ENCODE measurements around the gene ADAMTS13. TPM values are rescaled to one million over a fixed set of nuclear protein-coding genes. Genes with fewer than 3 reads are reported as not detected.

ADAMTS13 gene
- polyA plus RNA-seq, 12 donors, result 4.2 to 8.4 (median 5.5) TPM; not detected in 1

DNA sequence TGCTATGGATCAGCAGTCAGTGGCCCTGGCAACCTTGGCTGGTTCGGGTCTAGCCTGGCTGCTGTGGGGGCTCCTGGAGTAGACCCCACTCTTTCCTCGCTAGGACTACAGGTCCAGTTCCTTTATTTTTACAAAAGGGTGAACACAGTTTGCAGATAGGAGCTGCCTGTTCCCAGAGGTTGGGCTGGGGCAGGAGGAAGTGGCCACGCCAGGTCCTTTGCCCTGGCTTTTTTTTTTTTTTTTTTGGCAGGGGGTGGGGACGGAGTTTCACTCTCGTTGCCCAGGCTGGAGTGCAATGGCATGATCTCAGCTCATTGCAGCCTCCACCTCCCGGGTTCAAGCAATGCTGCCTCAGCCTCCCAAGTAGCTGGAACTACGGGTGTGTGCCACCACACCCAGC is 48.8 kb downstream of the ADAMTS13 start:
- no peak for DNase-seq

DNA sequence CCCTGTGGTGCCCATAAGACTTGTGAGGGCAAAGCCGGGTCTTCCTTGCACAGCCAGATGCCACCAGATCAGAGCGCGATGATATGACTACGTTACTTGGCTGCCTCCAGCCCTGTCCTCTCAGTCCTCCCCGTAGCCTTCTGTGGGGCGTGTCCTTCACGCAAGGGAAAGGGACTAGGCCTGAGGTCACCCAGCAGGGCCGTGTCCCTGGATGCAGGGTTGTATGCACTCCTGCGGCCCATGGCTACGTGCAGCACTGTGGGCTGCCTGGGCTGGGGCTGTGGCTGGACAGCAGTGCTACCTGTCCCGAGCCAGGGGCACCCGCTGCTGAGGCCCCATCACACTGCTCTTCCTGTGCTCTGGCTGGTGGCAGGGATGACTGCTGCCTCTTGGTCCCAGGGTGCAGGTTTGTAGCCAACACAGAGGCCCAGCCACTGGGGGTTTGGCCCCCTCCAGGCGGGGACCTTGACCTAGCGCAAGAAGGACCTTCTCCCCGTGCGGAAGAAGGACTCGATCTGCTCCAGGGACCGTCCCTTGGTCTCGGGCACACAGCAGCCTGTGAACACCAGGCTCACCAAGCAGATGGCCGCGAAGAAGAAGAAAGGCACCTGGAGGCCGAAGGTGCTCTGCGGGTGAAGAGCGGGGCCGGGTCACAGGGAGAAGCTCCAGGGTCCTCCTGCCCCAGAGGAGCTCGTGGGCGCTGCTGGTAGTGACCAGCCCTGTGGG is 49.5 kb downstream of the ADAMTS13 start:
- no peak for DNase-seq

DNA sequence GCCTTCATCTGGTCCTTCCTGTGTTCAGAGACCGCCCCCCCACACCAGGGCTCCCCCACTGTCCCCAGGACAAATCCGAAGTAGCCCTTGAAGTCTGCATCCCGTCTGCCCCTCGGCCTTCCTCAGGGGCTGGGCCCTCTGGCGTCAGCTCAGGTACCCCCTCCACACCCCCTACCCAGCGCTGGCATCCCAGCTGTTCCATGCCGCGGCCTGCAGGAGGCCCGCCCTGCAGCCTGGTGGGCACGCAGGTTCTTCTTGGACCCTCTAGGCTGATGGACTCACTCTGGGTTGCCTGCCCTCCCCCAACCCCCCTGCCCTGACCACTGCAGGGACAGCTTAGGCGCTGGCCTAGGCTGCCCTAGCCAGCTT is 50.1 kb downstream of the ADAMTS13 start:
- no peak for DNase-seq

DNA sequence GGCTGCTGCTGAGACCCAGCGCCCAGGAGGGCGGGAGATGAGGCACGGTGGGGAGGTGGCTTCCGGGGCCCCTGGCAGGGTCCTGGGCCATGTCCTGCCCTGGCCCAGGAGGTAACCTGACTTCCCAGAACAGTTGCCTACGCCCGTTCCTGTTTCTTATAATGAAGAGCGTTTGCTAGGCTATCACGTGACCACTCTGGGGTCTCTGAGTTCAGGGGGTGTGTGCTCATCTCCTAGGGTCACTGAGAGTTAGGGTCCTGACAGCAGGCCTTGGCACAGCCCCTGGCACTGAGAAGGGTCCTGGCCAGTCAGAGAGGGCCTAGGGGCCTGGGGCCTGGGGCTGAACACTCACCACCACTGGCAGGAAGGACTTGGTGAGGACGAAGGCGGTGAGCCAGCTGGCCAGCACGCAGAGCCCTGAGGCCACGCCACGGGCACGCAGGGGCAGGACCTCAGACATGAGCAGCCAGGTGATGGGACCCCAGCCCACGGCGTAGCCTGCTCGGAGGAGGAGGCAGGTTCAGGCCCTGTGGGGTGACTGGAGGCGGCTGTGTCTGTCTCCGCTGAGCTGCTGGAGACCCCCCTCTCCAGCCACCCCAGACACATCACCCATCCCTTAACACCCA is 50.7 kb downstream of the ADAMTS13 start:
- no peak for DNase-seq

DNA sequence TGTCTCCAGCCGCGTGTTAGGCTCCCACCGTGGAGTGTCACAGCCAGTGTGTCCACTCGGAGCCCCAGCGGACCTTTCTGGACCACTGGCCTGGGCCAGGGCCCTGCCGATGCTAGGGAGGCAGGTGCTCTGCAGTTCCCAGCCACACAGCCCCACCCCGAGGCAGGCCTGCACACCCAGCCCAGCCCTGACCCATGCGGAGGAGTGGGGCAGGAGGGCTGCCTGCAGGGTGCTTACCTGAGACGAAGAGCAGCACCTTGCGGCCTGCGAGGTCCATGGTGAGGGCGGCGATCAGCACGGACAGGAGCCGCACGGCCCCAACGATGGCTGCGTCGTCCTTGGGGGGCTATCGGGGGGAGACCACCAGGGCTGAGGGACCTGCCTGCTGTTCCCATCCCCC is 51.6 kb downstream of the ADAMTS13 start:
- no peak for DNase-seq

DNA sequence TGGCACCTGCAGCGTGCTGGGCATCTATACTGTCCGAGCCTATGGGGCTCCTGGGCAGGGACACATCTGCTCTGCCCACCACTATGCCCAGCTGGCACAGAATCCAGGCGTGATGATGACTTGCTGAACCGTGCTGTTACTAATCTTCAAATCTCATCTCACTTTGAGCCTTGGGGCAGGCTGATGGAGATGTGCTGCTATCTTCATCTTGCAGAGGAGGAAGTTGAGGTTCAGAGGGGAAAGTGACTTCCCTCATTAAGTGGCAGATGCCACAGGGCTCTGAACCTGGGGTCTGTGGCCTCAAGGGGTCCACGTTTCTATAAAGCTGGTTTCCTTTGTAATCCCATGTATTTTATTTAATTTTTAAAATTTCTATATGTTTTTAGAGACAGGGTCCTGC is 52.0 kb downstream of the ADAMTS13 start:
- no peak for DNase-seq

DNA sequence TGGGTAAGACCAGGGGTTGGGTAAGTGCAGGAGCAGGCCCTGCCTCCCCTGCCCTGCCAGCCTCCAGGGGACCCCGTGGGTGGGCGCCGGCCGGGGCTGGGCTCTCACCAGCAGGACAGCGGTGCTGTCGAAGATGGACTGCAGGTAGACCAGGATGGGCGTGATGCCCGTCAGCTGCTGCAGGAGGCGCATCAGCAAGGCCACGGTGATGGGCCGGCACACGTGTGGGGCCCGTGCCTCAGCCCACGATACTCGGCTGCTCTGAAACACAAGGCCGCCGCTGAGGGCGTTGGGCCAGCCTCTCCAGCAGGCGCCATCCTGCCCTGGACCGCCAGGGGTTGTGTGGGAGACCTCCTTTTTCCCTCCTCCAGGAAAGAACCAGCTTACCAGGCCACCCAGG is 52.7 kb downstream of the ADAMTS13 start:
- DNase-seq, result no peak

DNA sequence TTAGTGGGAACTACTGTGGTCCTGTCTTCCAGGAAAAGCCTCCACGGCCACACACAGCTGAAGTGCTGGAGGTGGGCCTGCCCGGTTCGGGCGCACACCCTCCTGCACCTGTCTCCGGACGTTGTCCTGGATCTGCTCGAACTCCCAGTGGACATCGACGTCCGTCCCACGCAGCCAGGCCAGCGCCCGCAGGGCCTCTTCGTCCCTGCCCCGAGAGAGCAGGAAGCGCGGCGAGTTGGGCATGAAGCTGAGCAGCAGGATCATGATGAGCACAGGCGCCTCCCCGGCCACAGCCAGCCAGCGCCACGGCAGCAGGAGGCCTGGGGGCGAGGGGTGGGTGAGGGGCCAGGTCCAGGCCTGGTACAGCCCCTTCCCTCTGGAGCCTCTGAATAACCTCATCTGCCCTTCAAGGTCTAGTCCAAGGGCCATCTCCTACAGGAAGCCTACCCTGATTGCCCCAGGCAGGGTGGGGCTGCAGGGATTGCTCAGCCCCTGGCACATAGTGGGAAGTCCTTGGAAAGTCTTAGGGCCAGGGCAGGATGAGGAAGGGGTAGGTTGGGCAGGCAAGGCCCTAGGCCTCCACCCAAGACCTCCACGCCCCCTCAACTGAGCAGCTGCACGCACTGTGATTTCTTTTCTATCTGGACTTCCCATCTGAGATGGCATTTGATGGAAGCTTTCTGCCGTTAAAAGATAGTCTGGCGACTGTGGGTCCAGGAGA is 53.3 kb downstream of the ADAMTS13 start:
- DNase-seq, result no peak

DNA sequence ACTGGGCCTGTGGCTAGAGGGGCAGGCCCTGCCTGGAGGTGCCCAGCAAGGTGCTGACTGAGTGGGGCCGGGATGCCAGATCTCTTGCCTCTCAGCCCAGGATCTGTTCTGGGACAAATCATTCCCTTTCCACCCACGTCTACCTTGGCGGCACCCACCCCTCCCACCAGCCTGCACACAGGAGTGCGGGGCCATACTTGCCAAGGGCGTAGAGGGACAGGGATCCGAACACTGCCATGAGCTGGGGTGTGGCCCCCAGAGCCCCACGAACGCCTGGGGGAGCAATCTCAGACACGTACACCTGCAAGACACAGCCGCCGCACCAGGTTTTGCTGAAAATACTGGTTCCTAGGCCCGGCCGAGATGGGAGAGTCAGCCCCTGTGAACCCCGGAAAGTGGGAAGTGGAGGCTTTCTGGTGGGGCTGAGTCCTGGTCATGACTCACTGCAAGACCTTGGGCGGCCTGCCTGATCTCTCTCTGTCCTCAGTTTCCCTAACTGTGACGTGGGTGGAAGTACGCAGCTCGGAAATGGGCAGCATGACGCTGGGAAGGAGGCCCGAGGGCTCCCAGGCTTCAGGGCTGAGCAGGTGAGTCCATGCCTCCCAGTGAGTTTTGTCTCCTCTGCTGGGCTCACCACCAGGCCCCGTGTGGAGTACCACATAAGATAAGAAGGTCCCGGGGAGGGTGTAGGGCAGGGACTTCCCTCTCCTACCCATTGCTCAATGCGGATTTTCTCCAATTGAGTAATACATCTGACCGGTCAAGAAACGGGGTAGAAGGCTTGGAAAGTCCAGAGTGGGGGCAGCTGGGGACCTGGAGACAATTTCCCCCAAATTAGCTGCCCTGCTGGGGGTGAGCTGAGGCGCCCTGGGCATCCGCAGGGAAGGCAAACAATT is 54.1 kb downstream of the ADAMTS13 start:
- DNase-seq, result no peak

DNA sequence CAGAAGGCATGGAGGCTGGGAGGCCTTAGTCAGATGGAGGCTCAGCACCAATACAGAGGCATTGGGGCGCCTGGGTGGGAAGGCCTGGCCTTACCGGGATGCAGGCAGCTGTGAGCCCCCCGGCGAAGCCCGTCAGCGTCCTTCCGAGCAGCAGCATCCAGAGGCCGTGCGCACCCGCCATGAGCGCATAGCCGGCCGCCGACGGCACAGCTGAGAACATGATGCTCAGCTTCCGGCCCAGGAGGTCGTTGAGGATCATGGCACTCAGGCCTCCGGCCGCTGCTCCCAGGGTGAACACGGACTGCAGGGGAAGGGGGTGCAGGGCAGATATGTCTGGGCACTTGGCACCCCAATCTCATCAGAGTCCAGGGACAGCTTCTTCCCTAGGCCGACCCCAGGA is 54.8 kb downstream of the ADAMTS13 start:
- DNase-seq, result no peak

DNA sequence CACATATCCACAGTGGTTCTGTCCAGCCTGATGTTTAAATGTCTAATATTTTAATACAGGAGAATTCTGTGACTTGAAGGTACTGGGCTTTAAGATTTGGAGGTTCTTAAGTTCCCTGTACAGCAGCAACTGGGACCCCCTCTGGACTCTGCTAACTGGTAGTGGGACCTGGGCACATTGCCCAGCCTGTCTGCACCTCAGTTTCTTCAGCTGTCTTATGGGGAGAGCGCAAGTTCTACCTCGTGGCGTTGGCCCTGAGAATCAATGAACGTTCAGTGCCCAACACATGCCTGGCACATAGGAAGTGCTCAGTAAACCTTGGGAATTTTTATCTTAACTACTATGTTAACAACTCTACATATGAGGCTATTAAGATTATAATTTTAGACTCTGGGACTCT is 55.3 kb downstream of the ADAMTS13 start:
- DNase-seq, result no peak

DNA sequence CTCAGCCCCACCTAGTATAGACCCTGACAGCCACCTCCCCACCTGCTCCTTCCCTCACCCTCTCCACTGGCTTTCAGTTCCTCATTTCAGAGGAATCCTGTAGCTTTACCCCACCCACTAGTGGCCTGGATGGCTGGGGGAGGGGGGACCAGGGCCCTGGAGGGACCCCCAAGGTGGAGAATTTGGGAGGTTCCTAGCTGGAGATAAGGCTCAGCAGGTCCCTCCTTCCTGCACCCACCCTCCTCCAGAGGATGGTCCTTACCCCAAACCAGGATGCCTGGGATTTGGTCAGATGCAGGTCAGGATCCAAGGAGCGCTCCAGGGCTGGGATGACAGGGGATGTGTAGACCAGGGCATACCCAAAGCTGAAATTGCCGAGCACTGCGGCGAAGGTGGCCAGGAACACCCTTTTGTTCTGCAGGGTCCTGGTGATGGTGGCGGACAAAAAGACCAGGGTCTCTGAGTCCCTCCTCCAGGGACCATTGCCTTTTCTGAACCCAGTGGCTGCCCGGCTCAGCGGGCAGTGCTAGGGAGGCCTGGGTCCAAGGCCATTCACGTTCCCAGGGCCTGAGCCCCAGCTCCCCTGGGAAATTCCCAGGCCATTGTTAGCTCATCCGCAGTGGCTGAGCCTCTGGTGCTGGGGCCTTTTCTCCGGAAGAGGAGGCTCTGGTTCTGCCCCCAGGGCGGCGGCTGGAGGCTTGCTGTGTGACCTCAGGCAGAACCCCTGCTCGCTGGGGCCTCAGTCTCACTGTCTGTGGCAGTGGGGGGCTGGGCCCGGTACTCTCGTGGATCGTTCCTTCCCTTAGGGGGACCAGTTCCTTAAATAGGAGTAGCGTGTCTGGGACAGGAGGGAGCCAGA is 56.1 kb downstream of the ADAMTS13 start:
- no peak for DNase-seq

DNA sequence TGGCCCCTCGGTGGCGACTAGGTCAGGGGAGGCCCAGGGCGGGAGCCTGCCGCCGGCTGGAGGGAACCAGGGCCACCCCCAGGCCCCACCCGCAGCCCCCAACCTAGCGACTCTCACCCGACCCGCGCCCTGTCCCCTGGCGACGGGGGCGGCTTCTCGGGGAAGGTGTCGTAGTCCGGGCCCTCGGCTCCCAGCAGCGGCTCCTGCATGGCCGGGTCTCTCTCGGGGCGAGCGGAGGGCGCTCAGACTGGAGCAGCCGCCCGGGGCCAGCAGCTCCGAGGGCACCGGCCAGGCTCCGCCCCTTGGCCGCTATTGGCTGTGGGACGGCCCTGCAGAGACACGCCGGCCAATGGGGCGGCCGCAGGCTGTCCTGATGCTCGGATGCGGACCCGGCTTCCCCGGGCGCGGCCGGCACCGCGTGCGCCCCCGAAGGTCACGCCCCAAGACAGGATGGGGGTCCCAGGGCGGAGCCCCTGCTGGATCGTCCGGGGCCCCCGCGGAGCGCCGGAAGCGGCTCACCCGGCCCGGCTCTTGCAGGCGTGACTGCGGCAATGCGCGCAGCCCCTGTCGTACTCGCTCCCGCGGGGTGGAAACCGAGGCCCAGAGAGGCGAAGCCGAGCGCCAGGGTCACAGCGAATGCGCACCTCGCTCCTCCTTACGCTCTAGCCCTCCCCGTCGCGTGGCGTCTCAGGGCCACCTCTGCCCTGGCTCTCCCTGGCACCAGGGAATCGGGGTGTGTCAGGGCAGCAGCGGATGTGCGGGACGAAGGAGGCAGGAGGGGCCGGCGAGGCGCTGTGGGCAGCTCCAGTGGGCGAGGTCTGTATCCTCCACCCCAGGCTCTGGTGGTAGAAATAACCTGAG is 56.9 kb downstream of the ADAMTS13 start, which contains the start of gene SLC2A6:
TSS of gene SLC2A6 (minus strand) at position 249 of the 861 bp plus-strand sequence. CDS start at position 209, 40 bp downstream.
- peak; percentile 73 for DNase-seq

DNA sequence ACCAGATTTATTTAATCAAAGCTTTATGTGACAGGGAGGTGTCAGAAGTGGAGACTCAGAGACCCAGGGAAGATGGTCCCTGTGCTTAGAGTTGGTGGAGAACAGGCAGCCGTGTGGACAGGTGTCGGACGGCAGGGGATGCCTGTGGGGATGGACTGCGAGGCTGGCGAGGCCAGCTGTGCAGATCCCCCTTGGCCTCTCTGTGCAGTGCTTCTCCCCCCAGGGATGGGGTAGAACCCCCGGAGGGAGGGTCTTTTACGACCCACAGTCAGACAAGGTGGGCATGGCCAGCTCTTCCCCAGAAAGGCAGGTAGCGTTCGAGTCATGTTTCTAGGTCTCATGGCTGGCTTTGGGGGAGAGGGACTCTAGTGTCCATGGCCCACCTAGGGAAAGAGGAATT is 61.4 kb downstream of the ADAMTS13 start:
- no peak for DNase-seq

DNA sequence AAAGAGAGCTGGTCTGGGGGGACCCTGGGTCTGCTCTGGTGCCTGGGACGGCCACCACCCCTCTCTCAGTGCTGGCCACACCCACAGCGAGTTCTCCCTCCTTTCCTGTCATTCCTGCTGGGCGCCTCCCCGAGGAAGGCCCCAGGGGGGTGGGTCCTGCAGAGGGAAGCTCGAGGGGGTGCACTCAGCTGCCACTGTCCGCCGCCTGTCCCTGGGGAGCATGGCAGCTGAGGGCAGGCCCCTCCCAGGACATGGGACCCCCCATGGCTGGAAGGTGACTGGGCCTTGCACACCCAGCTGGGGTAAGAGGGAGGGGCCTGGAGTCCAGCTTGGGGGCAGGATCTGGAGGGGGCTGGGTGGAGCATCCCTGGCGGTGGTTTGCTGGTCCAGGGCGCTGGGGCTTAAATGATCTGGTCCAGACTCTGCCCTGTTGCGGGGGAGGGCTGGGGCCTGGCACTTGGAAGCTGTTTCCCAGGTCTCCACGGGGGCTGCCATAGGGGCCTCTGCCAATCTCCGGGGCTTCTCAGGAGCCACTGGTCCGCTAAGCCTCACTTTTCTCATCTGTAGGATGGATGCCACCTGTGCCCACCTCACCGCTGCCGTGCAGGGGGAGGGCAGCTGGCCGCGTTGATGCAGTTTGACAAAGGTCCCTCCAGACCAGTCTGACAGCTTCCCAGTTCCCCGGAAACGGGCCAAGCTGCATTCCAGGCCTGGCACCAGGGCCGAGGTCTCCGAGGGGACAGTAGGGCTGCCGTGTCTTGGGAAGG is 62.7 kb downstream of the ADAMTS13 start:
- DNase-seq, result no peak

DNA sequence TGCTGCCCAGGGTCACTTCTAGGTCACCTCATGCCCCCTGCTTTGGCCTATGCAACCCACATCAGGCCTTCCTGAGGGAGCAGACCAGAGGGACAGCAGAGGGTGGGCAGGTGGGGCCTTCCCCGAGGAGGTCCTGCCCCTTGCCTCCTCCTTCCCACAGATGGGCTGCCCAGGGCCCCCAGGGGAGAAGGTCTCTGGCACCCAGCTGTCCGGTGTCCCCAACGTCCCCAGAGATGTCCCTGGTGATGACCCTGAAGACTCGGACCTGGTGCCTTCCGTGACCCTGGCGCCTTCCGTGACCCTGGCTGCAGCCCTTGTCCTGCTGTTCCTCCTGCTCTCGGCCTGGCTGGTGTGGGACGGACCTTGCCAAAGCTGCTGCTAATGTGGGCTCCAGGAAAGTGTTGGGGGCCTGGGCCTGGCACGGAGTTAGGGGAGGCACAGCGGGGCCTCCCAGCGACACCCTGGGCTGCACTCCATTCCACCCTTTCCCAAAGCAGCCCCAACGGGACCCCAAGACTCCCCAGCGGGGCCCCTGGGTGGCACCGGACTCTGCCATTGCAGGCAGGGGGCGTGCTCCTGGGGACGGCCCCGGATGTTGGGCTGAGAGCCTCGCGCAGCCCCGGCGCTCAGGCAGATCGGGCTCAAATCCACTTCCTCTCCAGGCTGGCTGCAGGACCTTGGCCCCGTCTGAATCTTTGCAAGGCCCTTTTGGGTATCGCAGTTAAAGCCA is 63.5 kb downstream of the ADAMTS13 start:
- no peak for DNase-seq

DNA sequence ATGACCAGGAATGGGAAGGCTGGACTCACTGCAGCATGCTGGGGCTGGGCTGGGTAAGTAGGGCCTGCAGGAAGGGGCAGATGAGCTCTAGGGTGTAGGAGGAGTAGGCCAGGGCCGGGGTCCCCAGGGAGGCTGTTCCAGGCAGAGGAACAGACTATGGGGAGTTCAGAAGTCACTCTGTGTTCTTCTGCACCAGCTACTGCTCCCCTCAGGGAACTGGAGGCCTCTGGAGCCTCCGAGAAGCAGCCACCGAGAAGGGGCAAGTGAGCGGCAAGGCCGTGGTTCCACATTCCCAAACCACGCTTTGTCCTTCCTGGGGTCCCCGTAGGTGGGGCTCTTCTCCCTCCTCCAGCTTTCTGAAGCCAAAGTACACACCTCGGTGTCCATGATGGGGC is 65.2 kb downstream of the ADAMTS13 start:
- DNase-seq, result no peak

DNA sequence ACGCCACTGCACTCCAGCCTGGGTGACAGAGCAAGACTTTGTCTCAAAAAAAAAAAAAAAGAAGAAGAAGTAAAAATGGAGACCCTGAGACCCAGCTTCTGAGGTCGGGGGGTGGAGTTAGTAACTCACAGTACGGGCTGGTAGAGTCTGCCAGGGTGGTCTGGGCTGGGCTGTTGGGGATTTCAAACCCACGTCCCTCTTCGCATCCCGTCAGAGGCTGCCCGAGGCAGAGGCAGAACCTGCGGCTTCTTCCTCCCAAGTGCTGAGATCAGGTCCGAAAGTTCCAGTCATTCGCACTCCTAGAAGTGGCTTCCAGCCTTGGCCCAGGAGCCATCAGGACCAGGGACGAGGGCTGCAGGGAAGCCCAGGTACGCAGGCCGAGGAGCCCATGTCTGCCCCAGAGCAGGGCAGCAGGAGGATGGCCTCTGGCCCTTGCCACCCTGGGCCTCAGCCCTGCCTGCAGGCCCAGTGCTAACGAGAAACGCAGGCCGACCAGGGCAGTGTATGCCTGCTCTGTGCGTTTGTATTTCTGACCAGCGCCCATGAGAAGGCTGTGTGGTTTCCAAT is 66.6 kb downstream of the ADAMTS13 start:
- DNase-seq, result no peak
